Measurements from ENCODE around the gene PALD1. TPM values are rescaled to one million over a fixed set of nuclear protein-coding genes. Genes with fewer than 3 reads are reported as not detected.

The PALD1 gene
- total RNA-seq, 1 experiment from 2014 or later, result 33.1 TPM

DNA sequence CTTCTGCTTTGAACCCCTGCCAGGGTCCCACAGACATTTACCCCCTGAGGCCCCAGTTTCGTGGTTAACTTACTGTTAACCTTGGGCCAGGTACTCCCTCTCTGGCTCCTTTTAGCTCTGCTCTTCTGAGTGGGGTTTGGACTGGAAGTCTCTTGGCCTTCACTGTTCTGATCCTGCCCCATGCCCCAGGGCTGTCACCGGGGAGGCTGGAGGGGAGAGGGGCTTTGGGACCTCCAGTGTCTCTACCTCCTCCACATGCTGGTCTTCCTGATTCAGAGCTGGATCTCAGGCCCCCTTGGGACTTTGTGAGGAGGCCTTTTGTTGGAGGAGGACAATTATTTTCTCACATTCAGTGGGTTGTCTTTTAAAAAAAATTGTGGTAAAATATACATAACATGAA, 12.7 kb upstream of the PALD1 start:
- DNase-seq (ENCODE audit: low read depth, low spot score) (no peak), ATAC-seq (no peak)
- Histone ChIP-seq H3K79me2 (ENCODE audit: insufficient read depth, low read length) (no peaks in the 10 kb centered on the region), H3K9ac (ENCODE audit: low read length) (no peak overlapping the region), H3K27me3 (ENCODE audit: insufficient read depth, low read length) (no peaks in the 10 kb centered on the region), H3K4me2 (ENCODE audit: low read length) (no peak overlapping the region), H3K9me2 (ENCODE audit: insufficient read depth) (no peaks in the 10 kb centered on the region), H3K4me1 (ENCODE audit: control insufficient read depth in 1 of 2, insufficient read depth in 2 of 2, low read length in 2 of 2) (peaks cover 24 to 27% of the 10 kb centered on the region in 2 experiments), H4K20me1 (ENCODE audit: insufficient read depth) (no peaks in the 10 kb centered on the region), H3K36me3 (ENCODE audit: control insufficient read depth in 1 of 2, insufficient read depth in 2 of 2, low read length in 2 of 2) (no peaks in the 10 kb centered on the region), H2AFZ (ENCODE audit: low read depth, low read length, poor library complexity, severe bottlenecking) (no peak overlapping the region), H3K9me3 (ENCODE audit: control insufficient read depth in 1 of 2, insufficient read depth in 1 of 2, low read depth in 1 of 2, low read length in 2 of 2) (no peaks in the 10 kb centered on the region), H3K27ac (ENCODE audit: low read depth, low read length) (no peak overlapping the region), H3K4me3 (replicated peaks in 1 of 2; ENCODE audit: low read depth in 1 of 2, low read length in 2 of 2) (no peak overlapping the region)
- intact Hi-C loops (cut with micrococcal nuclease), result no loop called here
- ChIA-PET CTCF (no interaction called here), RAD21 (ENCODE audit: low non-redundant PET in 1 of 2, low total read pairs in 2 of 2, uncharacterized antibody in 2 of 2, unreplicated experiment in 2 of 2) (no interaction called here), POLR2A (no interaction called here)
- TF ChIP-seq SIN3A (IDR thresholded peaks at IDR 0.05; ENCODE audit: low read depth) (no peak), POLR2A (IDR thresholded peaks at IDR 0.05; ENCODE audit: borderline replicate concordance, extremely low read depth, insufficient read depth, insufficient read length) (no peak), ZNF274 (IDR thresholded peaks at IDR 0.05; ENCODE audit: low read depth, low read length) (no peak), SP1 (IDR thresholded peaks at IDR 0.05; ENCODE audit: low read depth) (no peak), POLR2AphosphoS5 (IDR thresholded peaks at IDR 0.05; ENCODE audit: low read depth, low read length) (no peak), FOSL1 (IDR thresholded peaks at IDR 0.05; ENCODE audit: low read depth) (no peak)
- TF ChIP-seq, protein P1, sequence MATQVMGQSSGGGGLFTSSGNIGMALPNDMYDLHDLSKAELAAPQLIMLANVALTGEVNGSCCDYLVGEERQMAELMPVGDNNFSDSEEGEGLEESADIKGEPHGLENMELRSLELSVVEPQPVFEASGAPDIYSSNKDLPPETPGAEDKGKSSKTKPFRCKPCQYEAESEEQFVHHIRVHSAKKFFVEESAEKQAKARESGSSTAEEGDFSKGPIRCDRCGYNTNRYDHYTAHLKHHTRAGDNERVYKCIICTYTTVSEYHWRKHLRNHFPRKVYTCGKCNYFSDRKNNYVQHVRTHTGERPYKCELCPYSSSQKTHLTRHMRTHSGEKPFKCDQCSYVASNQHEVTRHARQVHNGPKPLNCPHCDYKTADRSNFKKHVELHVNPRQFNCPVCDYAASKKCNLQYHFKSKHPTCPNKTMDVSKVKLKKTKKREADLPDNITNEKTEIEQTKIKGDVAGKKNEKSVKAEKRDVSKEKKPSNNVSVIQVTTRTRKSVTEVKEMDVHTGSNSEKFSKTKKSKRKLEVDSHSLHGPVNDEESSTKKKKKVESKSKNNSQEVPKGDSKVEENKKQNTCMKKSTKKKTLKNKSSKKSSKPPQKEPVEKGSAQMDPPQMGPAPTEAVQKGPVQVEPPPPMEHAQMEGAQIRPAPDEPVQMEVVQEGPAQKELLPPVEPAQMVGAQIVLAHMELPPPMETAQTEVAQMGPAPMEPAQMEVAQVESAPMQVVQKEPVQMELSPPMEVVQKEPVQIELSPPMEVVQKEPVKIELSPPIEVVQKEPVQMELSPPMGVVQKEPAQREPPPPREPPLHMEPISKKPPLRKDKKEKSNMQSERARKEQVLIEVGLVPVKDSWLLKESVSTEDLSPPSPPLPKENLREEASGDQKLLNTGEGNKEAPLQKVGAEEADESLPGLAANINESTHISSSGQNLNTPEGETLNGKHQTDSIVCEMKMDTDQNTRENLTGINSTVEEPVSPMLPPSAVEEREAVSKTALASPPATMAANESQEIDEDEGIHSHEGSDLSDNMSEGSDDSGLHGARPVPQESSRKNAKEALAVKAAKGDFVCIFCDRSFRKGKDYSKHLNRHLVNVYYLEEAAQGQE (IDR thresholded peaks at IDR 0.05; ENCODE audit: low read depth), result no peak
- no TSS peak for BruUV-seq (replicated peaks)

DNA sequence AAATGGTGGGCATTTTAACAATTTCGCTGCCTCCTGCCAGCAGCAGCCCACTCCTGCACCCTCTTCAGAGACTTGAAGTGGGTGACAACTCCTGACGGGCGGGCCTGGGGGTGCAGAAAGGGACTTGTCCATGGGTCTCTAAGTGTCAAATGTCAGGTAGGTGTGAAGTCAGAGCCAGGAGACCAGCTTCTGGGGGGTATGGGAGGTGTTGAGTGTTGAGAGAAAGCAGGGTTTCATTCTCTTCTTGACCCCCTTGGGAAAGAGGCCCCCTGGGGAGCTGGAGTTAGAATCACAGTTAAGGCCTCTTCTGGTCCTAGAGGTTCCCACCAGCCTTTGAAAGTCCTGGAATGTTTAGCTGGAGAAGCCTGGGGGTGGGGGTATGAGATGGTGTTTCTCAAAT, 11.6 kb upstream of the PALD1 start:
- H3K9me2 ChIP-seq (ENCODE audit: insufficient read depth), result no peaks in the 10 kb centered on the region
- H2AFZ ChIP-seq (ENCODE audit: low read depth, low read length, poor library complexity, severe bottlenecking), result no peak overlapping the region
- no peaks in the 10 kb centered on the region for H3K79me2 ChIP-seq (ENCODE audit: insufficient read depth, low read length)
- BruUV-seq (replicated peaks), result no TSS peak
- H3K9me3 ChIP-seq (ENCODE audit: control insufficient read depth in 1 of 2, insufficient read depth in 1 of 2, low read depth in 1 of 2, low read length in 2 of 2), result no peaks in the 10 kb centered on the region
- no peak for DNase-seq (ENCODE audit: low read depth, low spot score)
- intact Hi-C loops (cut with micrococcal nuclease), result no loop called here
- H3K9ac ChIP-seq (ENCODE audit: low read length), result no peak overlapping the region
- H3K36me3 ChIP-seq (ENCODE audit: control insufficient read depth in 1 of 2, insufficient read depth in 2 of 2, low read length in 2 of 2), result no peaks in the 10 kb centered on the region
- peaks cover 17 to 19% of the 10 kb centered on the region in 2 experiments for H3K4me1 ChIP-seq (ENCODE audit: control insufficient read depth in 1 of 2, insufficient read depth in 2 of 2, low read length in 2 of 2)
- ChIA-PET POLR2A (no interaction called here), CTCF (no interaction called here), RAD21 (ENCODE audit: low non-redundant PET in 1 of 2, low total read pairs in 2 of 2, uncharacterized antibody in 2 of 2, unreplicated experiment in 2 of 2) (no interaction called here)
- no peak overlapping the region for H3K4me3 ChIP-seq (replicated peaks in 1 of 2; ENCODE audit: low read depth in 1 of 2, low read length in 2 of 2)
- ATAC-seq, result no peak
- no peaks in the 10 kb centered on the region for H4K20me1 ChIP-seq (ENCODE audit: insufficient read depth)
- H3K27ac ChIP-seq (ENCODE audit: low read depth, low read length), result no peak overlapping the region
- H3K27me3 ChIP-seq (ENCODE audit: insufficient read depth, low read length), result no peaks in the 10 kb centered on the region
- no peak overlapping the region for H3K4me2 ChIP-seq (ENCODE audit: low read length)
- TF ChIP-seq, protein P2, sequence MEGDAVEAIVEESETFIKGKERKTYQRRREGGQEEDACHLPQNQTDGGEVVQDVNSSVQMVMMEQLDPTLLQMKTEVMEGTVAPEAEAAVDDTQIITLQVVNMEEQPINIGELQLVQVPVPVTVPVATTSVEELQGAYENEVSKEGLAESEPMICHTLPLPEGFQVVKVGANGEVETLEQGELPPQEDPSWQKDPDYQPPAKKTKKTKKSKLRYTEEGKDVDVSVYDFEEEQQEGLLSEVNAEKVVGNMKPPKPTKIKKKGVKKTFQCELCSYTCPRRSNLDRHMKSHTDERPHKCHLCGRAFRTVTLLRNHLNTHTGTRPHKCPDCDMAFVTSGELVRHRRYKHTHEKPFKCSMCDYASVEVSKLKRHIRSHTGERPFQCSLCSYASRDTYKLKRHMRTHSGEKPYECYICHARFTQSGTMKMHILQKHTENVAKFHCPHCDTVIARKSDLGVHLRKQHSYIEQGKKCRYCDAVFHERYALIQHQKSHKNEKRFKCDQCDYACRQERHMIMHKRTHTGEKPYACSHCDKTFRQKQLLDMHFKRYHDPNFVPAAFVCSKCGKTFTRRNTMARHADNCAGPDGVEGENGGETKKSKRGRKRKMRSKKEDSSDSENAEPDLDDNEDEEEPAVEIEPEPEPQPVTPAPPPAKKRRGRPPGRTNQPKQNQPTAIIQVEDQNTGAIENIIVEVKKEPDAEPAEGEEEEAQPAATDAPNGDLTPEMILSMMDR (IDR thresholded peaks at IDR 0.05 in 2 of 3, conservative IDR thresholded peaks at IDR 0.05 in 1 of 3; ENCODE audit: borderline replicate concordance in 1 of 3, insufficient read depth in 1 of 3, low read depth in 2 of 3, low read length in 2 of 3), result no peak
- no peak for TF ChIP-seq SP1 (IDR thresholded peaks at IDR 0.05; ENCODE audit: low read depth)
- no peak for TF ChIP-seq ELF1 (IDR thresholded peaks at IDR 0.05; ENCODE audit: borderline replicate concordance, low read depth)
- TF ChIP-seq, protein P1 (IDR thresholded peaks at IDR 0.05; ENCODE audit: low read depth), result no peak
- TF ChIP-seq, protein P3, sequence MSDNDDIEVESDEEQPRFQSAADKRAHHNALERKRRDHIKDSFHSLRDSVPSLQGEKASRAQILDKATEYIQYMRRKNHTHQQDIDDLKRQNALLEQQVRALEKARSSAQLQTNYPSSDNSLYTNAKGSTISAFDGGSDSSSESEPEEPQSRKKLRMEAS (IDR thresholded peaks at IDR 0.05), result no peak
- no peak for TF ChIP-seq POLR2AphosphoS5 (IDR thresholded peaks at IDR 0.05; ENCODE audit: low read depth, low read length)
- TF ChIP-seq FOSL1 (IDR thresholded peaks at IDR 0.05; ENCODE audit: low read depth), result no peak
- no peak for TF ChIP-seq POLR2A (IDR thresholded peaks at IDR 0.05; ENCODE audit: borderline replicate concordance, extremely low read depth, insufficient read depth, insufficient read length)

Data from HCT116 (cell line).